T-cell (primary cell): ENCODE measurements around the gene RAB4A. TPM values are rescaled to one million over a fixed set of nuclear protein-coding genes. Genes with fewer than 3 reads are reported as not detected.

Experiments used
- ATAC-seq, 4 experiments: fragments of 200-7000 bp in 3 of 4; fragments of 150-1000 bp in 1 of 4; cut with Tn5 transposase; replicated peaks in 1 of 4; 1 replicate in 3 of 4; 2 replicates in 1 of 4; pipeline ENCODE4 v1.10.0; 2021; ENCODE audit warnings: moderate library complexity in 3 of 4, mild to moderate bottlenecking in 2 of 4, moderate number of reproducible peaks in 1 of 4
- CTCF ChIA-PET, 2 donors: fragments of 300-600 bp; sonication (Branson Sonifier 250); formaldehyde crosslinking; loops; one replicate each; lab custom pipeline; 2022; ENCODE audit warnings: antibody characterized with exemption in 2 of 2; lab: Charles Lee
- POLR2A ChIA-PET, 2 donors: fragments of 300-600 bp; sonication (Branson Sonifier 250); formaldehyde crosslinking; loops; one replicate each; lab custom pipeline; 2022; ENCODE audit warnings: antibody characterized with exemption in 2 of 2; lab: Charles Lee
- DNase-seq, 35 experiments: peaks; one replicate each; pipeline versions ENCODE4 v3.0.0 to v3.0.0-alpha.2; 2013 to 2023
- H3K27ac ChIP-seq: one replicate; pipeline ENCODE4 v1.5.1; 2013; ENCODE audit warnings: low read length
- H3K27me3 ChIP-seq, 2 experiments: replicated peaks in 1 of 2; 1 replicate in 1 of 2; 2 replicates in 1 of 2; pipeline versions ENCODE4 v1.6.1 to v1.7.0; 2013; ENCODE audit warnings: low read length in 1 of 2, mixed read lengths in 1 of 2; ENCODE audit not compliant: control insufficient read depth in 2 of 2, insufficient read depth in 2 of 2; ENCODE audit errors: extremely low read depth in 1 of 2
- H3K36me3 ChIP-seq, 2 donors: 1 replicate in 1 of 2; 2 replicates in 1 of 2; pipeline versions ENCODE4 v1.6.1 to v1.7.0; 2013; ENCODE audit warnings: low read length in 1 of 2; ENCODE audit not compliant: control insufficient read depth in 2 of 2, insufficient read depth in 1 of 2; ENCODE audit errors: extremely low read depth in 1 of 2
- H3K4me1 ChIP-seq, 2 experiments: 1 replicate in 1 of 2; 2 replicates in 1 of 2; pipeline versions ENCODE4 v1.6.1 to v1.7.0; 2013; ENCODE audit warnings: low read length in 2 of 2, mixed read lengths in 1 of 2; ENCODE audit not compliant: insufficient read depth in 2 of 2, control insufficient read depth in 1 of 2; ENCODE audit errors: extremely low read depth in 1 of 2
- H3K4me3 ChIP-seq, 2 donors: 1 replicate in 1 of 2; 2 replicates in 1 of 2; pipeline versions ENCODE4 v1.5.1 to v1.7.0; 2013; ENCODE audit warnings: mild to moderate bottlenecking in 2 of 2, low read length in 1 of 2, moderate library complexity in 1 of 2; ENCODE audit not compliant: control insufficient read depth in 1 of 2; ENCODE audit errors: extremely low read depth in 1 of 2
- H3K9me3 ChIP-seq: 2 replicates; pipeline ENCODE4 v1.7.0; 2013
- H3K27ac Mint-ChIP-seq, 2 donors: one replicate each; pipeline ENCODE4 v1.8.0; 2020 to 2021; ENCODE audit warnings: mild to moderate bottlenecking in 2 of 2, mixed read lengths in 2 of 2
- H3K27me3 Mint-ChIP-seq, 2 donors: one replicate each; pipeline ENCODE4 v1.8.0; 2021 to 2022; ENCODE audit warnings: mixed read lengths in 2 of 2
- H3K36me3 Mint-ChIP-seq: one replicate; pipeline ENCODE4 v1.8.0; 2021; ENCODE audit warnings: mixed read lengths
- H3K4me1 Mint-ChIP-seq, 3 donors: one replicate each; pipeline ENCODE4 v1.8.0; 2020 to 2022; ENCODE audit warnings: mixed read lengths in 3 of 3, mild to moderate bottlenecking in 1 of 3
- H3K4me3 Mint-ChIP-seq, 3 donors: one replicate each; pipeline ENCODE4 v1.8.0; 2020 to 2022; ENCODE audit warnings: mild to moderate bottlenecking in 3 of 3, mixed read lengths in 3 of 3, moderate library complexity in 3 of 3
- H3K9me3 Mint-ChIP-seq, 3 donors: one replicate each; pipeline ENCODE4 v1.8.0; 2020 to 2022; ENCODE audit warnings: mixed read lengths in 3 of 3
- WGBS: methylation state at CpG from one replicate; pipeline ENCODE4 v1.1.5; 2013; ENCODE audit warnings: missing lambda C conversion rate; ENCODE audit not compliant: insufficient coverage; 5-methylcytosine and 5-hydroxymethylcytosine counted together
- total RNA-seq, 35 experiments: library from RNA in 6 of 35; stranded (reverse) in 6 of 35; fragments of 120-200 nt in 1 of 35; gene quantifications; one replicate each; pipeline versions ENCODE4 v1.2.1 to v1.2.4 and lab custom pipeline; 2013 to 2026

RAB4A gene
- total RNA-seq, 5 donors from 2014 or later (not counting 1 experiment from before 2014, with no cell fraction given) = 25.4 to 52.1 (median 44.6) TPM

GRCh38 chr1:229272164-229273158 is 1.6 kb downstream of the RAB4A start:
- CTCF ChIA-PET = interaction anchor here in 1 of 2 donors (0.7 to 0.8 kb wide), 2 partner anchors 43 to 243 kb away, joined by 3 to 5 read pairs; no protein-coding TSS in a partner anchor
- peaks cover 13 to 22% of the 10 kb centered on the region in 2 experiments for H3K4me1 ChIP-seq
- H3K27me3 ChIP-seq = no peaks in the 10 kb centered on the region
- DNase-seq = no peak
- no peak for ATAC-seq
- POLR2A ChIA-PET = no interaction called here
- no peaks in the 10 kb centered on the region for H3K9me3 ChIP-seq
- peaks cover 39 to 43% (median 42%) of the 10 kb centered on the region in 3 donors for H3K4me1 Mint-ChIP-seq
- no peaks in the 10 kb centered on the region for H3K27me3 Mint-ChIP-seq
- H3K36me3 Mint-ChIP-seq = peaks cover 7% of the 10 kb centered on the region
- peak overlapping the region; percentile 84 to 93 (median 90) for H3K4me3 Mint-ChIP-seq
- peaks cover 0 to 2% of the 10 kb centered on the region in 2 donors for H3K36me3 ChIP-seq
- H3K4me3 ChIP-seq = peak overlapping the region; percentile 65 to 78
- WGBS = 71% methylated on average over 10 of the region's 11 CpGs
- peak overlapping the region; percentile 77 to 89 for H3K27ac Mint-ChIP-seq
- H3K9me3 Mint-ChIP-seq = peaks cover 0 to 3% (median 0%) of the 10 kb centered on the region in 3 donors
- no peak overlapping the region for H3K27ac ChIP-seq

GRCh38 chr1:229273507-229274232 is 2.8 kb downstream of the RAB4A start:
- no peaks in the 10 kb centered on the region for H3K27me3 ChIP-seq
- H3K36me3 Mint-ChIP-seq = peaks cover 7% of the 10 kb centered on the region
- no peaks in the 10 kb centered on the region for H3K9me3 ChIP-seq
- POLR2A ChIA-PET = no interaction called here
- DNase-seq (no peak), ATAC-seq (no peak)
- no peak overlapping the region for H3K4me3 ChIP-seq
- no peaks in the 10 kb centered on the region for H3K27me3 Mint-ChIP-seq
- H3K27ac ChIP-seq = no peak overlapping the region
- peaks cover 13 to 22% of the 10 kb centered on the region in 2 experiments for H3K4me1 ChIP-seq
- WGBS = 90% methylated on average over 2 of the region's 7 CpGs
- H3K9me3 Mint-ChIP-seq = no peaks in the 10 kb centered on the region
- peak overlapping the region in 1 of 3 donors; percentile 84 for H3K4me3 Mint-ChIP-seq
- CTCF ChIA-PET = interaction anchor here in 1 of 2 donors (0.8 to 1.2 kb wide), 2 partner anchors 14 to 241 kb away, joined by 3 read pairs; no protein-coding TSS in a partner anchor
- no peak overlapping the region for H3K27ac Mint-ChIP-seq
- H3K4me1 Mint-ChIP-seq = peaks cover 39 to 43% (median 42%) of the 10 kb centered on the region in 3 donors
- peaks cover 0 to 2% of the 10 kb centered on the region in 2 donors for H3K36me3 ChIP-seq

- Histone ChIP-seq H3K36me3 (peaks cover 0 to 2% of the 10 kb centered on the region in 2 donors), H3K9me3 (no peaks in the 10 kb centered on the region), H3K27ac (no peak overlapping the region), H3K27me3 (no peaks in the 10 kb centered on the region), H3K4me3 (no peak overlapping the region), H3K4me1 (peaks cover 13 to 22% of the 10 kb centered on the region in 2 experiments)
- 100% methylated on average over 1 of the region's 2 CpGs for WGBS
- no peak for ATAC-seq
- DNase-seq = no peak
- Mint-ChIP-seq H3K27me3 (no peaks in the 10 kb centered on the region), H3K36me3 (peaks cover 7% of the 10 kb centered on the region), H3K4me3 (no peak overlapping the region), H3K4me1 (peaks cover 45 to 50% (median 47%) of the 10 kb centered on the region in 3 donors), H3K9me3 (no peaks in the 10 kb centered on the region), H3K27ac (no peak overlapping the region)
- ChIA-PET CTCF (interaction anchor here in 1 of 2 donors (1.2 kb wide), 1 partner anchor 16 kb away, joined by 3 read pairs; no protein-coding TSS in a partner anchor), POLR2A (interaction anchor here in 1 of 2 donors (0.6 to 0.7 kb wide), 2 partner anchors 13 to 28 kb away, joined by 4 read pairs; no protein-coding TSS in a partner anchor)
These were observed 4.1 kb downstream of the RAB4A start for GRCh38 chr1:229275005-229275404.

GRCh38 chr1:229278120-229278741 is 7.3 kb downstream of the RAB4A start:
- no peak for ATAC-seq
- WGBS = 100% methylated on average over 2 of the region's 2 CpGs
- peaks cover 55 to 61% (median 61%) of the 10 kb centered on the region in 3 donors for H3K4me1 Mint-ChIP-seq
- no peaks in the 10 kb centered on the region for H3K27me3 ChIP-seq
- H3K4me1 ChIP-seq = peaks cover 0 to 3% of the 10 kb centered on the region in 2 experiments
- ChIA-PET POLR2A (no interaction called here), CTCF (interaction anchor here in 1 of 2 donors (0.5 to 0.6 kb wide), 2 partner anchors 19 to 85 kb away, joined by 3 to 4 read pairs; no protein-coding TSS in a partner anchor)
- DNase-seq = no peak
- H3K9me3 Mint-ChIP-seq = no peaks in the 10 kb centered on the region
- no peak overlapping the region for H3K27ac Mint-ChIP-seq
- no peak overlapping the region for H3K4me3 Mint-ChIP-seq
- peaks cover 0 to 2% of the 10 kb centered on the region in 2 donors for H3K36me3 ChIP-seq
- H3K9me3 ChIP-seq = no peaks in the 10 kb centered on the region
- H3K4me3 ChIP-seq = no peak overlapping the region
- peaks cover 25% of the 10 kb centered on the region for H3K36me3 Mint-ChIP-seq
- no peak overlapping the region for H3K27ac ChIP-seq
- H3K27me3 Mint-ChIP-seq = no peaks in the 10 kb centered on the region

- H3K36me3 Mint-ChIP-seq = peaks cover 25% of the 10 kb centered on the region
- no peaks in the 10 kb centered on the region for H3K9me3 Mint-ChIP-seq
- Histone ChIP-seq H3K9me3 (no peaks in the 10 kb centered on the region), H3K36me3 (peaks cover 0 to 2% of the 10 kb centered on the region in 2 donors), H3K4me1 (no peaks in the 10 kb centered on the region), H3K27me3 (no peaks in the 10 kb centered on the region), H3K4me3 (no peak overlapping the region), H3K27ac (no peak overlapping the region)
- no peak overlapping the region for H3K4me3 Mint-ChIP-seq
- H3K27ac Mint-ChIP-seq = no peak overlapping the region
- ATAC-seq = no peak
- DNase-seq = no peak
- ChIA-PET CTCF (no interaction called here), POLR2A (no interaction called here)
- H3K27me3 Mint-ChIP-seq = no peaks in the 10 kb centered on the region
- WGBS = 90% methylated on average over 2 of the region's 3 CpGs
- peaks cover 56 to 63% (median 58%) of the 10 kb centered on the region in 3 donors for H3K4me1 Mint-ChIP-seq
These were observed 8.3 kb downstream of the RAB4A start for GRCh38 chr1:229279242-229279641.
